Astrocyte (in vitro differentiated cells and primary cell): ENCODE results near the gene CDC20.

Source experiments
- EZH2 ChIP-seq: IDR thresholded peaks from 2 replicates; pipeline ENCODE4 v1.6.1; 2012; ENCODE audit warnings: mild to moderate bottlenecking, low read length, inconsistent platforms; ENCODE audit not compliant: insufficient read depth
- TF ChIP-seq, protein P1 (sequence below): IDR thresholded peaks from 2 replicates; pipeline ENCODE4 v1.5.1; 2011; ENCODE audit warnings: low read depth, mild to moderate bottlenecking, inconsistent platforms, low read length, moderate library complexity; ENCODE audit not compliant: insufficient read depth

DNA sequence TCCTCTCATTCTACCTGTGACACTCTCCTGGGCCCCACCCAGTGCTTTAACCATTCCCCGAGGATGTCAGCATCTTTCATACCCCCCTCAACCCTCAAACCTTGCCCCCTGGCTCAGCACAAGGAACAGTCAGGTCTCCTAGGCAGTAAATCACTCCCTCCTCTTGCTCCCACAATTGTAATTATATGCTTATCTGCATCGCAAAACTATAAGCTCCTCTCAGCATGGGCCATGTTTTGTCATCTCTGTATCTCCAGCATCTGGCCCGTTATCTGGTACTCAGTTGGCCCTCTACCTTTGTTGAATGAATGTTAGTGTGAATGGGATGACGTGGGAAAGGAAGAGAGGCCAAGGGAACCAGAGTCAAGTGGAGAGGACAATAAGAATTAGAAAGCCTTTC lies 11.8 kb downstream of the CDC20 start:
- TF ChIP-seq, protein P1, sequence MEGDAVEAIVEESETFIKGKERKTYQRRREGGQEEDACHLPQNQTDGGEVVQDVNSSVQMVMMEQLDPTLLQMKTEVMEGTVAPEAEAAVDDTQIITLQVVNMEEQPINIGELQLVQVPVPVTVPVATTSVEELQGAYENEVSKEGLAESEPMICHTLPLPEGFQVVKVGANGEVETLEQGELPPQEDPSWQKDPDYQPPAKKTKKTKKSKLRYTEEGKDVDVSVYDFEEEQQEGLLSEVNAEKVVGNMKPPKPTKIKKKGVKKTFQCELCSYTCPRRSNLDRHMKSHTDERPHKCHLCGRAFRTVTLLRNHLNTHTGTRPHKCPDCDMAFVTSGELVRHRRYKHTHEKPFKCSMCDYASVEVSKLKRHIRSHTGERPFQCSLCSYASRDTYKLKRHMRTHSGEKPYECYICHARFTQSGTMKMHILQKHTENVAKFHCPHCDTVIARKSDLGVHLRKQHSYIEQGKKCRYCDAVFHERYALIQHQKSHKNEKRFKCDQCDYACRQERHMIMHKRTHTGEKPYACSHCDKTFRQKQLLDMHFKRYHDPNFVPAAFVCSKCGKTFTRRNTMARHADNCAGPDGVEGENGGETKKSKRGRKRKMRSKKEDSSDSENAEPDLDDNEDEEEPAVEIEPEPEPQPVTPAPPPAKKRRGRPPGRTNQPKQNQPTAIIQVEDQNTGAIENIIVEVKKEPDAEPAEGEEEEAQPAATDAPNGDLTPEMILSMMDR: no peak
- TF ChIP-seq EZH2: no peak
